ENCODE measurements around the gene ICOSLG.
"Not testable (repeated sequence)": the region's sequence is repeated elsewhere in the genome, so short reads cannot be mapped to it uniquely, and the experiment has no call there.

Gene ICOSLG

GRCh38 chr21:44240842-44241241, at the start of gene ICOSLG:
Gene ICOSLG (minus strand): TSS chr21:44240943. CDS start chr21:44240817, 126 bp downstream.
- POLR2A ChIA-PET; CTCF ChIA-PET; DNase-seq (ENCODE audit: extremely low spot score): not testable (repeated sequence)

GRCh38 chr21:44289381-44290010, 48.8 kb upstream of the ICOSLG start:
- ChIA-PET CTCF (no interaction called here), POLR2A (no interaction called here)
- no peak for DNase-seq (ENCODE audit: extremely low spot score)
- TF ChIP-seq CTCF (IDR thresholded peaks at IDR 0.05; ENCODE audit: control extremely low read depth, extremely low read depth, low read depth, missing control alignments): no peak

- ChIA-PET CTCF (interaction anchor here (2.3 kb wide), 1 partner anchor 8 kb away, joined by 18 read pairs; no protein-coding TSS in a partner anchor), POLR2A (no interaction called here)
- no peak for DNase-seq (ENCODE audit: extremely low spot score)
- no peak for TF ChIP-seq CTCF (IDR thresholded peaks at IDR 0.05; ENCODE audit: control extremely low read depth, extremely low read depth, low read depth, missing control alignments)
These were observed 47.7 kb upstream of the ICOSLG start for GRCh38 chr21:44288251-44289110.

GRCh38 chr21:44286716-44287632, 46.2 kb upstream of the ICOSLG start:
- CTCF ChIA-PET: interaction anchor here (0.9 to 2.3 kb wide), 2 partner anchors 10 to 507 kb away, joined by 3 to 18 read pairs; no protein-coding TSS in a partner anchor
- TF ChIP-seq CTCF (IDR thresholded peaks at IDR 0.05; ENCODE audit: control extremely low read depth, extremely low read depth, low read depth, missing control alignments): no peak
- no peak for DNase-seq (ENCODE audit: extremely low spot score)
- POLR2A ChIA-PET: no interaction called here

GRCh38 chr21:44286086-44286715, 45.5 kb upstream of the ICOSLG start:
- no peak for DNase-seq (ENCODE audit: extremely low spot score)
- no peak for TF ChIP-seq CTCF (IDR thresholded peaks at IDR 0.05; ENCODE audit: control extremely low read depth, extremely low read depth, low read depth, missing control alignments)
- CTCF ChIA-PET: interaction anchor here (0.9 to 2.3 kb wide), 2 partner anchors 11 to 508 kb away, joined by 3 to 18 read pairs; no protein-coding TSS in a partner anchor
- POLR2A ChIA-PET: no interaction called here

GRCh38 chr21:44285138-44285992, 44.6 kb upstream of the ICOSLG start, which contains the start of gene AIRE:
Gene AIRE (plus strand): TSS chr21:44285876. CDS start chr21:44286007, 131 bp downstream.
- no peak for TF ChIP-seq CTCF (IDR thresholded peaks at IDR 0.05; ENCODE audit: control extremely low read depth, extremely low read depth, low read depth, missing control alignments)
- DNase-seq (ENCODE audit: extremely low spot score): no peak
- CTCF ChIA-PET: interaction anchor here (2.3 kb wide), 1 partner anchor 11 kb away, joined by 18 read pairs; no protein-coding TSS in a partner anchor
- POLR2A ChIA-PET: no interaction called here
